ENCODE results near the gene ZBTB4.

The ZBTB4 gene

DNA sequence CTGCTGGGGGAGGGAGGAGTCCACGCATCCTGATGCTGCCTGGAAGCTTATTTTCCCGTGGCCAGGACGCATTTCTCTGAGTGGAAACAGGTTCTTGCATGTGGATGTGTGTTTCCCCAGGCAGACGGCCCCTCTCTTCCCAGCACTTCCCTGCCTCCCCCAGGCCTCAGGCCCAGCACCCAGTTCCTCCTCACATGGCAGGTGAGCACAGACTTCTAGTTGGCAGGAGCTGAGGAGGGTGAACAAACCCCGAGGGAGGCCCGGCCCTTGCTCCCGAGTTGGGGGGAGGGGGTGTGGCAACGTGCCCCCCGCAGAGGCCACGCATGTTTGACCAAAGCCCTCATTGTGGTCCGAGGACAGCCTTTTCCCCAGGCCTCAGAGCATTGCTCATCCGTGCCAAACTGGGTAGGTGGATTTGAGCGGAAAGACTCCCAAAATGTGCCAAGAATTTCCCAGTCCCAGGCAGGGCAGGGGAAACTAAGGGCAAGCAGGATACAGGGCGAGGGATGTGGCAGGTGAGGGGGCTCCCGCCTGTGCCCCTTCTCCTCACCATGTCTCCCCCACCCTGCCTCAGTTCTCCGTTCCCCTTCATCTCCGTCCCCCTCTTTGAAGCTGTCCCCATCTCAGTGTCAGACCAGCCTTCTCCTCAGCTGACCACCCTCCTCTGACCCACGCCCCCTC, 60.8 kb downstream of the ZBTB4 start:
- DNase-seq = no peak

DNA sequence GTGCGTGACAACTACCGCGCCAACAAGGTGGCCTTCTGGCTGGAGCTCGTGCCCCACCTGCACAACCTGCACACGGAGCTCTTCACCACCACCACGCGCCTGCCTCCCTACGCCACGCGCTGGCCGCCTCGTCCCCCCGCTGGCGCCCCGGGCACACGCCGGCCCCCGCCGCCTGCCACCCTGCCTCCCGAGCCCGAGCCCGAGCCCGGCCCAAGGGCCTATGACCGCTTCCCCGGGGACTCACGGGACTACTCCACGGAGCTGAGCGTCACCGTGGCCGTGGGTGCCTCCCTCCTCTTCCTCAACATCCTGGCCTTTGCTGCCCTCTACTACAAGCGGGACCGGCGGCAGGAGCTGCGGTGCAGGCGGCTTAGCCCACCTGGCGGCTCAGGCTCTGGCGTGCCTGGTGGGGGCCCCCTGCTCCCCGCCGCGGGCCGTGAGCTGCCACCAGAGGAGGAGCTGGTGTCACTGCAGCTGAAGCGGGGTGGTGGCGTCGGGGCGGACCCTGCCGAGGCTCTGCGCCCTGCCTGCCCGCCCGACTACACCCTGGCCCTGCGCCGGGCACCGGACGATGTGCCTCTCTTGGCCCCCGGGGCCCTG, 62.3 kb downstream of the ZBTB4 start:
- DNase-seq = no peak

DNA sequence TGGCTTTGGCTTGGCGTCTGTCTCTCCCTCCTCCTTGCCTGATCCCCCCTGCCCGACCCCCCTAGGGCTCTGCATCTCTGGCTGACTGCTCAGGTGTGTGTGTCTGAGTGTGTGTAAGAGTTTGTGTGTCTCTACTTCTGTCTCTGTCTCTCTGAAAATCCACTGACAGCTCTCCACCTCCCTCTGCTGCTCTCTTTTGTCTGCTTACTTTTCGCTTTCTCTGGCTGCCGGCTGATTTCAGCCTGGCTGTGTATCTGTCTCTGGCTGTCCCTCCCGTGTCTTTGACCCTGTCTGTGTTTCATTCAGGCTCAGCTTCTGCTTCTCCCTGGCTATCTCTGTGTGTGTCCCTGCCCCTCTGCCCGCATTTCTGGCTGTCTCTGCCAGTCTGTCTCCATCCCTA, 63.1 kb downstream of the ZBTB4 start:
- DNase-seq = peak in 1 of 5 experiments; percentile 21

DNA sequence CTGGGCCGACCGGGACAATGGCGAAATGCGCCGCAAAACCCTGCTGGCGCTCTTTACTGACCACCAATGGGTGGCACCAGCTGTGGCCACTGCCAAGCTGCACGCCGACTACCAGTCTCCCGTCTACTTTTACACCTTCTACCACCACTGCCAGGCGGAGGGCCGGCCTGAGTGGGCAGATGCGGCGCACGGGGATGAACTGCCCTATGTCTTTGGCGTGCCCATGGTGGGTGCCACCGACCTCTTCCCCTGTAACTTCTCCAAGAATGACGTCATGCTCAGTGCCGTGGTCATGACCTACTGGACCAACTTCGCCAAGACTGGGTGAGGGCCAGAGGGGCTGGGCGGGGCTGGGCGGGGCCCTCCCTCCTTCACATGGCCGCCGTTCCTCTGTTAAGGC, 63.6 kb downstream of the ZBTB4 start:
- DNase-seq = no peak

DNA sequence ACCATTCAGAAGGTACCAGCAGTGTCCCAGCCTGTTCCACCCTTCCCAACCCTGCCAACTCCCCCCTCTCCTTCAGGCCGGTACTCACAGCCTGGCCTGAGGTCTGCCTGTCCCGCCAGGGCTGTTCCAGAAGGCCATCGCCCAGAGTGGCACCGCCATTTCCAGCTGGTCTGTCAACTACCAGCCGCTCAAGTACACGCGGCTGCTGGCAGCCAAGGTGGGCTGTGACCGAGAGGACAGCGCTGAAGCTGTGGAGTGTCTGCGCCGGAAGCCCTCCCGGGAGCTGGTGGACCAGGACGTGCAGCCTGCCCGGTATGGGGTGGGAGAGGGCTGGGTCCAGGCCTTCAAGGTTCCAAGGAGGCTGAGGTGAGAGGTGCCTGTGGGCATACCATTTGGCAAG, 64.6 kb downstream of the ZBTB4 start:
- DNase-seq = no peak

DNA sequence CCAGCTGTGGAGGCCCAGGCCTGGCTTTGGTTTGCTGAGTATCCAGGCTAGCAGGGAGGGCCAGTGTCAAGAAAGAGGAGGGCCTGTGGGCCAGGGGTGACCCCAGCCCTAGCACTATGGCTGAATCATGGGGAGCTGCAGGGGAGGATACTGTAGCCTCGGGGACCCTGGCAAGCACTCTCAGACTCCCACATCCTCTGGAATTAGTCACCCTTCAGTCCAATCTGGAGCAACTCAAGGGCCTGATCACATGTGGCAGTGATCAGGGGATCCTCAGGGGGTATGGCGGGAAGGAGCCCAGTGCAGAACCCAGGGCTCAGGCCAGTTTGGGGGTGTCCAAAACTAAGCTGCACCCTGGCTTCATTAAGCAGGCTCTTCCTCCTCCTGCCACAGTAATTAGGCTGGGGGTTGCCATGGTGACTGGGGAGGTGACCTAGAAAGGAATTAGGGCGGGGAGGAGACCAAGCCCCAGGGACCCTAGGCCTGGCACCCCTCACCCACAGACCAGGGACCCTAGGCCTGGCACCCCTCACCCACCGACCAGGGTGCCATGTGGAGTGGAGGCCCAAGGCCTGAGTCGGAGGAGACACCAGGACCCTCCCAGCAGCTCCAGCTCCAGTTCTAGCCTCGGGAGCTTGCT, 66.0 kb downstream of the ZBTB4 start:
- no peak for DNase-seq

DNA sequence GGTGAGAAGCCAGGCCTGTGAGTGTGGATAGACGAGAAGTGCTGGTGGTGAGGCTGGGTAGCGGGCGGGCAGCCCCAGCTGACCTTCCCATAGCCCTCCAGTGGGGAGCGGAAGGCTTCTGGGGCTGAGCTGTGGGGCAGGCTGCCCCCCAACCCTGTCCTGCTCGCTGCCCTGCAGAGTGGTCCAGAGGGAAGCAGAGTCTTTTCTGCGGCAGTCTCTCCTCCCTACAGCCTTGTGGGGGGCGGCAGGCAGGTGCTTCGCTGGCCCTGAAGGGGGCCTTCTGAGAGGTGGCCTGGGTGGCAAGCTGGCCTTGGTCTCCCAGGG, 68.0 kb downstream of the ZBTB4 start:
- DNase-seq = no peak

DNA sequence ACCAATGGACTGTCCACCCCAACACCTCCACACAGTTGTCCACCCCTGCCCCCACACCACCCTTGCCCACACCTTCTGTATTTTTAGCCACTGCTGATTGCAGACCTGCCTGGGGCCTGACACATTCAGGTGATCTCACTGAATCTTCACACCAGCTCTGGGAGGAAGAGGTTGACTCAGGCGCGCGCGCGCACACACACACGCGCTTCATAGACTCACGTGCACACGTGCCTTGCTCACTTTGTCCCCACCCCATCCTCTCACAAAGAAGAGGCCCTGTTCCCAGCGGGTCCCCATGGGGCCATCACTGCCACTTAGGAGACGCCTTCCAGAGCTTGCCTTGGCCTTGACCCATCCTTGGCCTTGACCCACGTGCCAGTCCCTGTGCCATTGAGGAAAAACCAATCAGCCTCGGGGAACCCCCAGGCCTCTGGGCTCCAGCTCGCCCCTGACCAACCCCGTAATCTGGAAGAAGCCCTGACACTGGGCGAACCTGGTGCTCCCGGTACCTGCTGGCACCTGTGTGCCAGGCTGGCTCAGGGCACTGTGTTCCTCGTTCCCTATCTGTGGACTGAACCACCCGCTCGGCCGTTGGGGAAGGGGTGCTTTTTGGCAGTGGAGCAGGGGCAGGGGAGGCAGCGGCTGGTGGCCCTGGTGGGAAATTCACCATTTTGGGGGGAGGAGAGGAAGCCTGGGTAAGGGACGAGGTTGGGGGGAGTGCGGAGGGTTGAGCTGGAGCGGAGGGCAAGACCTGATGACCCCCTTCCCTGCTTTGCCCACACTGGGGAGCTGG, 68.6 kb downstream of the ZBTB4 start:
- peak in 1 of 5 experiments; percentile 34 for DNase-seq

DNA sequence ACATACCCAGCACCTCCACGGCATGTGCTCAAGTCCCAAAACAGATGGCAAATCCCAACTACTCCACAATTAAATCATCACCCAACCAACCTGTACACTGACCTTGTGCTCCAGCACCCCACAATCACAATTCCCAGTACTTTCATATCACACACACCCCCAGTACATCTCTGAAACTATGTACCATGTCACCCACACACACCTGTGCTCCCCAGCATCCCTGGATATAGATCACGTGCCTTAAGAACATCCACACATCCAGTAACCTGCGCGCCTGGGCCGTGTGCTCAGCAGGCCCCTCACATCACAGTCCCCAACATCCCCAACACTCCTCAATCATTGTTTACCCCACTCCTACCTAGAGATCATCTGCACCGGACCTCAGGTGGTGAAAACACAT, 69.7 kb downstream of the ZBTB4 start:
- DNase-seq = no peak
